Ishikawa (cell line): ENCODE measurements around the gene DGKQ.

Experiments
- CEBPB ChIP-seq: IDR thresholded peaks from 2 replicates; pipeline ENCODE4 v1.6.1; 2012
- EP300 ChIP-seq: IDR thresholded peaks from 2 replicates; pipeline ENCODE4 v1.6.1; 2012; ENCODE audit warnings: borderline replicate concordance
- REST ChIP-seq: IDR thresholded peaks from 2 replicates; pipeline ENCODE4 v1.6.1; 2012; ENCODE audit warnings: low read depth, mild to moderate bottlenecking

- TF ChIP-seq CEBPB (no peak), EP300 (no peak), REST (no peak)
These were observed 16.2 kb downstream of the DGKQ start for GRCh38 chr4:957231-957580.
